A549 treated with Hydrocortisone at 1 μM for 4 hours (cell line): ENCODE results near the gene ZNF518B. TPM values are rescaled to one million over a fixed set of nuclear protein-coding genes. Genes with fewer than 3 reads are reported as not detected.

Source experiments
- total RNA-seq: library from RNA; stranded (reverse); fragments of 200-300 nt; extraction: Qiagen RNA extraction; gene quantifications from 5 replicates; pipeline ENCODE4 v1.2.3, GENCODE V29; 2022

ZNF518B gene
- total RNA-seq: 2.3 to 4.4 TPM (median 3.2 TPM) in 5 replicates

GRCh38 chr4:10457255-10457801, at the start of gene ZNF518B:
Gene ZNF518B (minus strand): TSS chr4:10457426. CDS start chr4:10446328, 11,098 bp downstream.

Other genes starting within 250 kb of the ZNF518B start
- not detected in 5 replicates for gene CLNK, start 227.3 kb upstream of the ZNF518B start, total RNA-seq